EL (cell line): Measurements from ENCODE around the gene SUCO.
A peak's percentile ranks its signal among the peaks of the same experiment; 100 is the strongest.
"Not testable (repeated sequence)": the region's sequence is repeated elsewhere in the genome, so short reads cannot be mapped to it uniquely, and the experiment has no call there.

ENCODE experiments used
- DNase-seq: peaks from one replicate; pipeline ENCODE4 v3.0.0-alpha.2; 2016

Gene SUCO

DNA sequence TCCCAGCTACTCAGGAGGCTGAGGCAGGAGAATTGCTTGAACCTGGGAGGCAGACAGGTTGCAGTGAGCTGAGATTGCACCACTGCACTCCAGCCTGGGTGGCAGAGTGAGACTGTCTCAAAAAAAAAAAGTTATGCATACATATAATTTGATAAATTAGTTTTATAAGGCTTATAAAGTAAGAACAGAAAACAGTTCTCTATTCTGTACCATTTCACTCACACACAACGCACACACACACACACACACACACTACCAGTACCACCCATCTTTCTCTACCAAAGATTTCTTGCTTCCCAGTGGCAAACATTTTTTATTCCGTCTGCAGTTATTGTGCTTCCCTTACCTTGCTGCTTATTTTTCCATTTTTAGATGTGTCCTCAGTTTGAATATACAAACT is 79.5 kb downstream of the SUCO start:
- no peak for DNase-seq

DNA sequence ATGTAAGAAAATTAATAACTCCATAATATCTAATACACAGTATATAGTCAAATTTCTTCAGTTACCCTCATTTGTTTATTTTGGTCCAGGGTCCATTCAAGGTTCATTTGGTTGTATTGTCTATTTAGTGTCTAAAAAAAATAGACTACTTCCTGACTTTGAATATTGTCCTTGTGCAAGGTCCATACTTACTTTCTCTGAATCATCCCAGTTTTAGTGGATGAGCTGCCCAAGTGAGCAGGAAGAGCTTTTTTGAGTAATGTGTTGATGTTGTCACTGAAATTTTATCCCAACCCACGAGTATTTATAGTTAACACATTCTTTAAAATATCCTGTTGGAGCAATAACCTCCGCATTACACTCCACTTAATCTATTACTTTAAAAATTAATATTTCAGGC is 80.3 kb downstream of the SUCO start:
- no peak for DNase-seq

- no peak for DNase-seq
Measured at GRCh38 chr1:172616195-172616594, 83.2 kb downstream of the SUCO start.

GRCh38 chr1:172616636-172617035 is 83.7 kb downstream of the SUCO start:
- no peak for DNase-seq

DNA sequence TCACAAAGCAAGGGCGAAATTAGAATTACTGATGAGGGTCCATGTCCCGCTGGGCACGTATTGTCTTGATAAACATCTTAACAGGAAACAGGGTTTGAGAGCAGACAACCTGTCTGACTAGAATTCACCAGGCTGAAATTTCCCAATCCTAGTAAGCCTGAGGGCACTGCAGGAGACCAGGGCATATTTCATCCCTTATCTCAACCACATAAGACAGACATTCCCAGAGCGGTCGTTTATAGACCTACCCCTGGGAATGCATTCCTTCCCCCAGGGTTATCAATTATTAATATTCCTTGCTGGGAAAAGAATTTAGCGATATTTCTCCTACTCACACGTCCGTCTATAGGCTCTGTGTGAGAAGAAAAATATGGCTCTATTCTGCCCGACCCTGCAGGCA is 87.7 kb downstream of the SUCO start:
- not testable (repeated sequence) for DNase-seq

- no peak for DNase-seq
Measured at GRCh38 chr1:172622541-172622940, 89.6 kb downstream of the SUCO start.

DNA sequence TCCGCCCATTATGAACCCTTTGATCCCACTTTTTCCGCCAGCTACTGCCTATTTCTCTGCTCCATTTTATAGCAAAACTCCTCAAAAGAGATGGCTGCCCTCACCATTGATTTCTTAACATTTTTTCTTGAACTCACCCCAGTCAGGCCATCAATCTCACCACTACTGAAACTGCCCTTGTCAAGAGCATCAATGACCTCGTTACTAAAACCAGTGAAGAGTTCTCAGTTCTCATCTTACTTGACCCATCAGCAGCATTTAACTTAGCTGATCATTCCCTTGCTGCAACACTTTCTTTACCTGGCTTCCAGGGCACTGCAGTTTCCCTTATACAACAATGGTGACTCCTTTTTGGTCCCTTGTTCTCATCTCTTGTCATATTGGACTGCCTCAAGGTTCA is 90.8 kb downstream of the SUCO start:
- DNase-seq = no peak

GRCh38 chr1:172626845-172627244 is 93.9 kb downstream of the SUCO start:
- DNase-seq = no peak

- no peak for DNase-seq
Measured at GRCh38 chr1:172627702-172628101, 94.8 kb downstream of the SUCO start.

DNA sequence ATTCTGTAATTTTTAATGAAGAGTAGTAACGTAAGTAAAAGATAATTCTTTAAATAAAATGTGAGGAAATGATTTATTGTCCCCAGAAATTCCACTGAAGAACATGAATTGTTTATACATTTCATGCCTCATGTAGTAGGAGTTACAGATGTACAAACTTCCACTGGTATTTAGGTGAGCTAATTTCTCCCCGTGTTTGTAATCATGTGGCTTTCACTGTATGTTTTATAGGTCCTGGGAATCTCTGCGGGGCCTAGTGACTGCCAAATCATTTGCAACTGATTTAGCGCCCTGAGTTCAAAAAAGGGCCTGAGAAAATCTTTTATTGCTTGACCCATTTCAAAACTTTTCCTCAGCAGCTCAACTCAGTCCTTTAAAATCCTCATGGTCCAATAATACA is 95.5 kb downstream of the SUCO start:
- no peak for DNase-seq

DNA sequence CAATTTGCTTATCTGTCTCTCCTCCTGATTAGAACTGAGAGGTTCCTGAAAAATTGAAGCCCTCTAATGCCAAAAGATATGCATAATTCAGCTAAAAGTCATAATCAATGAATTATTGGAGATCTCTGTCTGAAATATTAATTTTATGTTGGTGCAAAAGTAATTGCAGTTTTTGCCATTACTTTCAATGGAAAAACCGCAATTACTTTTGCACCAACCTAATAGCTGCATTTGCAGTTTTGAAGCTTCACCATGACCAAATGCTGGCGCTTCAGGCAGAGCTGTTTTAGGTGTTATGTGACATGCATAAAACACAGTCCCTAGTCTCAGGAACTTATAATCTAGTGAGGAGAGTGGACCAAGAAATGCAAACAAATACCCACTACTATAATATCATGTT is 96.2 kb downstream of the SUCO start:
- DNase-seq = no peak

DNA sequence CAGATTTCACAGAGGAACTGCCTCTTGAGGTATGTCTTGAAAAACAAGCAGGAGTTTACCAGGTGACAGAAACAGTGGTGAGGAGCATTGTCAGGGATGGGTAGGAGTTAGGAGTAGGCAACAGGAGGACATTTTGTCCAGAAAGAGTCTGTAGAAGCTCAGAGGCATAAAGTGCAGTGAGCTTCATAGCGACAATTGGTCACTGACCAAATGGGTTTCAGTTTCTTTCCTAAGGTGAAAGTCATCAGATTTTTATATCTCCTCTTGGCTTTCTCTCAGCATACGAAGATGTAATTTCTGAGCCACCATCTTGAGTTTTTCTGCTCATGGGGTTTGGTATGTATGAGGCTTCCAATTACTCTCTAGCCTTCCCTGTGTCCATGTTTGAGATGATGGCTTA is 96.7 kb downstream of the SUCO start:
- DNase-seq = no peak

DNA sequence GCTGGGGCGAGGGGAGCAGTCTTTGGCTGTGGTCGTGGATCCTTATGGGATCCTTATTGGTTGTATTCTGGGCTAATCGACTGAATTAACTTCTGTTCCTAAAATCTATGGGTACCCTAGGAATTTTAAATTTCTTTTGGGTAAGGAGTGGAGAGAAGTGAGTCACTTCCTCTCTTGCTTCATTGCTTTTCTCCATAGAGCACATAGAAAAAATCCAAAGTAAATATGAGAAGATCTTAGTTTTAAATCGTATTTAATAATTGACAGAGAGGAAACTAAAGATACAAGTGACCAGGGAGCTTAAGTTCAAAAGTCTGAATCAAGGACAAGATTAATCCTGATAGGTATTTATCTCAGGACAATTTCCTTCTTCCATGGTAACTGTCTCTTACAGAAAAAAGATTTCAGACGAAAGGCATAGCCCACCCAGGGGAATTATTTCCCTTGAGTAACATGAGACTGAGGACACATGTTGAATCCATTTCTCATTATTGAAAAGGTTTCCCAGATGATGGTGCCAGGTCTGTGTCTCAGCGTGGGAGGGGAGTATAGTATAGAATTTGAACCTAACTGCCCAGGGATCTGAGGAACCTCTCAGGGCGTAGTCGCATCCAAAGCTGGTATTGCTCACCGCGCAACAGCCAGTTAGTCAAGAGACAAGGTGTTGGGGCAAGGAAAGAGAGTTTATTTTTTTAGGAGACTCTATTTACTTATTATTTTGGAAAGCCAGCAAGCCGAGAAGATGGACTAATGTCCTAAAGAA is 97.3 kb downstream of the SUCO start:
- DNase-seq = peak; percentile 28

DNA sequence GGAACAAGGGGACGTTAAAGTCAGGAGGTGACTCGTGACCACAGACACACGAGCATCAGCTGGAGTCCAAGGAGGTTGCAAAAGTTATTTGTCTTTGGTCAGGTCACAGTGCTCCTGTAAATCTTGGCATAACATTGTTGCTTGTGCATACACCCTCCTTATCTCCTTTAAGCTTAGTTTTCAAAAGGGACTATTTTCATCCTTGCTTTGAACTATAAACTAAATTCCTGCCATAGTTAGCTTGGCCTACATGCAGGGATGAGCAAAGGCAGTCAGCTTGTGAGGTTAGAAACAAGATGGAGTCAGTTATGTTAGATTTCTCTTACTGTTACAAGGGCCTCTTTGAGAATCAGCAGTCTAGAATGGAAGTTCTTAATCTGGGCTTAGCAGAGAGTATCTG is 97.9 kb downstream of the SUCO start:
- DNase-seq = no peak

GRCh38 chr1:172637522-172637921 is 104.6 kb downstream of the SUCO start:
- DNase-seq = peak; percentile 89

DNA sequence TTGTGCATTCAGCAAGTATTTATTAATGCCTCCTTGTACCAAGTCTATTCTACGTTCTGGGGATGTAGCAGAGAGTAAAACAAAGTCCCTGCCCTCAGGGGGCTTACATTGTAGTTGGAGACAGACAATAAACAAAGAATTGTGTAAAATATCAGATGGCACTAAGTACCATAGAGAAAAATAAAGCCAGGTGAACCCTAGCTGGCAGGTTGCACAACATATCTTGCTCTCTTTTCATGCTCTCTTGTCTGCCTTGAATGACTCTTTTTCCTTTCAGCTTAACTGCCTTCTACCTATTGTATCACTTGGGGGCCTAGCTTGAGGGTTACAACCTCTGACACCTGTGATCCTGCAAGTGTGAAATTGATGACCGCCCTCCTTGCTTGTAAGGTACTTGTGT is 105.3 kb downstream of the SUCO start:
- DNase-seq = no peak

GRCh38 chr1:172638885-172639831 is 106.2 kb downstream of the SUCO start:
- peak; percentile 95 for DNase-seq

DNA sequence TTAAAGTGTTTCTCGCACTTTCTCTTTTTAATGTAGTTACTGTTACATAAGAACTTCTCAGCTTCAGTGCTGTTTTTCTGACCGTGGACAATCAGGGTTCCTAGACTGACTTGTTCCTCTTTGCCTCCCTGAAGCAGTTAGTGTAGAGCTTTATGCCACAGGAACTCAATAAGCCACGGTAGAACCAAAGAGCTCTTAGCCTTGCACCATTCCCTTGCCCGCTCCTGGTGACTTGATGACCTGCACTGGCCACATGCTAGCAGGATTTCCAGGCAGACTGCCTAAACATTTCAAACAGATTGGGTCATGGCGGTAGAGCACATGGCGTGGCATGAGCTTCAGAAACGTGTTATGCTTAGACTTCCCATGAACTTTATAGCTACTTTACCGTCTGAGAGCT is 107.2 kb downstream of the SUCO start:
- DNase-seq = no peak

GRCh38 chr1:172641492-172641891 is 108.5 kb downstream of the SUCO start:
- no peak for DNase-seq

DNA sequence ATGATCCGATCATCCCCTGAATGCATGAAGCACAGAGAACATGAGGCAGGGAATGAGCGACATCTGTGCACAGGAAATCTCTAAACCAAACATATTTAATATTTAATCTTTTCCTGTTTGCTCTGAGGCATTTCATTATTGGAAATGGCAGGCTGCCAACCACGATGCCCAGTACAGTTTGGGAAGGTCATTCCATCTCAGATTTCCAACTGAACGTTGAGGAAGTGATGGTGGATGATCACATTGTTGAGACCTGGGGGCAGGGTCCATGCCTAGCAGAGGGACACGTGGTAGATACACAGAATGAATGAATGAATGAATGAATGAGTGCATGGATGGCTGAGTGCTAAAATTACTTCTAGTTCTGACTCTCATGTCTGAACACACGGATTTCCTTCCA is 110.0 kb downstream of the SUCO start:
- DNase-seq = peak; percentile 44

GRCh38 chr1:172646653-172647052 is 113.7 kb downstream of the SUCO start:
- no peak for DNase-seq

- no peak for DNase-seq
Measured at GRCh38 chr1:172647110-172647564, 114.2 kb downstream of the SUCO start.

DNA sequence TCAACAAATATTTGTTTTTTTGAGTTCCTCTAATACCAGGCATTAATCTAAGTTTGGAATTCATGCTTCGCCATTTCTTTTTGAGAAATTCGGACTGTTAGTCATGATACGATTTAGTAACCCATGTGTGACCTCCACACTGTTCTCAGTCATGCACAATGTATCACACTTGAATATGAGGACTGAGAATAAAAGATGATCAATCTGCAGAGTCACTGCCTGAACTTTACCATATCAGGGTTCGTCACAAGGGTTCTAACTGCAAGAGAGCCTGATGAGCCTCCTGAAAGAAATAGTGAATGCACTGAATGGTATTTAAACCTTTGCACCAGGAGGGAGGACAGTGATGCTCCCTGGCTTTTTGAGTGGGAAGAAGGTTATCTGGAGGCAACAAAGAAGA is 115.0 kb downstream of the SUCO start:
- DNase-seq = no peak
